Measurements from ENCODE around the gene UBA7.

Gene UBA7

GRCh38 chr3:49794926-49795905, 18.5 kb downstream of the UBA7 start:
- Histone ChIP-seq H3K9me3 (no peaks in the 10 kb centered on the region), H3K36me3 (no peaks in the 10 kb centered on the region), H3K4me2 (no peak overlapping the region), H3K4me1 (peaks cover 23% of the 10 kb centered on the region), H3K27me3 (no peaks in the 10 kb centered on the region), H4K20me1 (no peaks in the 10 kb centered on the region), H3K9ac (no peak overlapping the region), H3K27ac (no peak overlapping the region), H3K4me3 (no peak overlapping the region)
- TF ChIP-seq Cebpa-rat (IDR thresholded peaks at IDR 0.05): no peak

- H3K27ac ChIP-seq: no peak overlapping the region
- H4K20me1 ChIP-seq: no peaks in the 10 kb centered on the region
- H3K36me3 ChIP-seq: no peaks in the 10 kb centered on the region
- H3K9ac ChIP-seq: no peak overlapping the region
- H3K9me3 ChIP-seq: no peaks in the 10 kb centered on the region
- H3K27me3 ChIP-seq: no peaks in the 10 kb centered on the region
- TF ChIP-seq Cebpa-rat (IDR thresholded peaks at IDR 0.05): no peak
- no peak overlapping the region for H3K4me3 ChIP-seq
- H3K4me1 ChIP-seq: peaks cover 31% of the 10 kb centered on the region
- H3K4me2 ChIP-seq: no peak overlapping the region
Measured at GRCh38 chr3:49794431-49794830, 19.3 kb downstream of the UBA7 start.

- no peak for TF ChIP-seq Cebpa-rat (IDR thresholded peaks at IDR 0.05)
- H3K27ac ChIP-seq: no peak overlapping the region
- no peaks in the 10 kb centered on the region for H3K9me3 ChIP-seq
- H4K20me1 ChIP-seq: no peaks in the 10 kb centered on the region
- H3K4me2 ChIP-seq: no peak overlapping the region
- H3K36me3 ChIP-seq: no peaks in the 10 kb centered on the region
- H3K9ac ChIP-seq: no peak overlapping the region
- no peaks in the 10 kb centered on the region for H3K27me3 ChIP-seq
- no peak overlapping the region for H3K4me3 ChIP-seq
- H3K4me1 ChIP-seq: peaks cover 32% of the 10 kb centered on the region
Measured at GRCh38 chr3:49793486-49794085, 20.2 kb downstream of the UBA7 start.

- H3K9me3 ChIP-seq: no peaks in the 10 kb centered on the region
- H3K27me3 ChIP-seq: no peaks in the 10 kb centered on the region
- no peaks in the 10 kb centered on the region for H3K36me3 ChIP-seq
- H4K20me1 ChIP-seq: no peaks in the 10 kb centered on the region
- TF ChIP-seq Cebpa-rat (IDR thresholded peaks at IDR 0.05): no peak
- H3K4me3 ChIP-seq: no peak overlapping the region
- no peak overlapping the region for H3K27ac ChIP-seq
- no peak overlapping the region for H3K4me2 ChIP-seq
- peaks cover 31% of the 10 kb centered on the region for H3K4me1 ChIP-seq
- no peak overlapping the region for H3K9ac ChIP-seq
Measured at GRCh38 chr3:49792371-49793150, 21.2 kb downstream of the UBA7 start.

GRCh38 chr3:49791571-49791970, 22.2 kb downstream of the UBA7 start:
- Histone ChIP-seq H3K27me3 (no peaks in the 10 kb centered on the region), H3K4me2 (no peak overlapping the region)

DNA sequence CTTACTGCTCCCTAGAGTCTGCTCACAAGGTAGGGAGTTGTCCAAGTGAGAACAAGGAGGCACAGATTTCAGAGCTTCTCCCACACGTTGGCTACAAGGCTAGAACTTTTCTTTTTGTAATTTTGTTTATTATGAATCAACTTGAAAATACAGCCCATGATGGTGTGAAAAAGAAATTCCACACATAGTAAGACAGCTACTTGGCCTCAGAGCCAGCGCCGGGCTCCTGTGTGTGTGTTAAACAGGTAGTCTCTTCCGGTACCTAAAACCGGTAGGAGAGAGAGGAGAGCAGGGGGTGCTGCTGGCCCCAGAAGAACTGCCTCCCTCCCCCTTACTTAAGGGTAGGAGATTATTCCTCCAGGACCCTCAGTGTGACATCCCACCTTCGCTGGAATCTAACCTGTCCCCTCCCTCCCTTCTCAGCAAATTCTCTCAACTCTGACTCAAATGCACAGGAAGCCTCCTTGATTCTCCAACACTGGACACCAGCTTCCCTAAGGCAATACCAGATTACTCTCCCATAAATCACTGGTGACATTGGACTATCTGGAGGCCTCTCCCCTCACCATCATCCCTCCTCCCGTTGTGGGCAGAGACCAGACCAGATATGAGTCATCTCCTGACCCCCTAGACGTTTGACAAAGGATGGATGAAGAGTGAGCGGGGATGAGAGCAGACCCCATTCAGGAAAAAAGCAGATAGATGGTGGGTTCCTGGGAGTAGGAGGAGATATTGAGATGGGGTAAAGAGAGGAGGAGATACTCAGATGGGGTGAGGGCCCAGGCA, 22.9 kb downstream of the UBA7 start:
- Histone ChIP-seq H3K9ac (0 out of 2 replicates have a peak overlapping the region, but pooled peaks have one; percentile 2), H3K27ac (peak overlapping the region; percentile 24; the same call in 1 of the 2 replicates), H4K20me1 (no peaks in the 10 kb centered on the region), H3K4me3 (no peak overlapping the region), H3K36me3 (no peaks in the 10 kb centered on the region), H3K27me3 (no peaks in the 10 kb centered on the region), H3K9me3 (no peaks in the 10 kb centered on the region), H3K4me1 (peaks cover 33% of the 10 kb centered on the region), H3K4me2 (peak overlapping the region; percentile 62)
- TF ChIP-seq Cebpa-rat (IDR thresholded peaks at IDR 0.05): no peak

More at GRCh38 chr3:49791571-49791970, 22.2 kb downstream of the UBA7 start:
- H3K4me3 ChIP-seq: no peak overlapping the region
- no peak overlapping the region for H3K9ac ChIP-seq
- no peak for TF ChIP-seq Cebpa-rat (IDR thresholded peaks at IDR 0.05)
- peaks cover 33% of the 10 kb centered on the region for H3K4me1 ChIP-seq
- H3K27ac ChIP-seq: no peak overlapping the region
- no peaks in the 10 kb centered on the region for H3K36me3 ChIP-seq
- H4K20me1 ChIP-seq: no peaks in the 10 kb centered on the region
- no peaks in the 10 kb centered on the region for H3K9me3 ChIP-seq

- no peak for TF ChIP-seq Cebpa-rat (IDR thresholded peaks at IDR 0.05)
- Histone ChIP-seq H3K36me3 (peaks cover 13% of the 10 kb centered on the region), H3K9ac (no peak overlapping the region), H3K9me3 (no peaks in the 10 kb centered on the region), H3K27ac (no peak overlapping the region), H3K27me3 (no peaks in the 10 kb centered on the region), H3K4me1 (peaks cover 55% of the 10 kb centered on the region), H4K20me1 (peaks cover 16% of the 10 kb centered on the region; the same call in 1 of the 2 replicates), H3K4me3 (no peak overlapping the region), H3K4me2 (no peak overlapping the region)
Measured at GRCh38 chr3:49788056-49788455, 25.7 kb downstream of the UBA7 start.

GRCh38 chr3:49787536-49787935, 26.2 kb downstream of the UBA7 start:
- H3K4me1 ChIP-seq: peaks cover 60% of the 10 kb centered on the region
- no peaks in the 10 kb centered on the region for H3K27me3 ChIP-seq
- no peak for TF ChIP-seq Cebpa-rat (IDR thresholded peaks at IDR 0.05)
- peak overlapping the region; percentile 99 for H3K4me2 ChIP-seq
- H3K4me3 ChIP-seq: no peak overlapping the region
- peaks cover 22% of the 10 kb centered on the region; the same call in 1 of the 2 replicates for H4K20me1 ChIP-seq
- 0 out of 2 replicates have a peak overlapping the region, but pooled peaks have one; percentile 92 for H3K9ac ChIP-seq
- peaks cover 18% of the 10 kb centered on the region for H3K36me3 ChIP-seq
- peak overlapping the region; percentile 92; the same call in 1 of the 2 replicates for H3K27ac ChIP-seq
- no peaks in the 10 kb centered on the region for H3K9me3 ChIP-seq

GRCh38 chr3:49787182-49787464, 26.6 kb downstream of the UBA7 start:
- Histone ChIP-seq H4K20me1 (peaks cover 26% of the 10 kb centered on the region; the same call in 1 of the 2 replicates), H3K4me1 (peaks cover 60% of the 10 kb centered on the region), H3K36me3 (peaks cover 22% of the 10 kb centered on the region), H3K27ac (peak overlapping the region; percentile 92), H3K9ac (peak overlapping the region; percentile 92), H3K4me3 (peak overlapping the region; percentile 96), H3K9me3 (no peaks in the 10 kb centered on the region), H3K4me2 (peak overlapping the region; percentile 99), H3K27me3 (no peaks in the 10 kb centered on the region)
- no peak for TF ChIP-seq Cebpa-rat (IDR thresholded peaks at IDR 0.05)
